Measurements from ENCODE around the gene NCAPH2. TPM values are rescaled to one million over a fixed set of nuclear protein-coding genes. Genes with fewer than 3 reads are reported as not detected.

The NCAPH2 gene
- total and polyA plus RNA-seq, 2 of the 13 experiments (the other 11 are each of a cell fraction or from before 2014, with no cell fraction given): 28.1 to 64.4 TPM

DNA sequence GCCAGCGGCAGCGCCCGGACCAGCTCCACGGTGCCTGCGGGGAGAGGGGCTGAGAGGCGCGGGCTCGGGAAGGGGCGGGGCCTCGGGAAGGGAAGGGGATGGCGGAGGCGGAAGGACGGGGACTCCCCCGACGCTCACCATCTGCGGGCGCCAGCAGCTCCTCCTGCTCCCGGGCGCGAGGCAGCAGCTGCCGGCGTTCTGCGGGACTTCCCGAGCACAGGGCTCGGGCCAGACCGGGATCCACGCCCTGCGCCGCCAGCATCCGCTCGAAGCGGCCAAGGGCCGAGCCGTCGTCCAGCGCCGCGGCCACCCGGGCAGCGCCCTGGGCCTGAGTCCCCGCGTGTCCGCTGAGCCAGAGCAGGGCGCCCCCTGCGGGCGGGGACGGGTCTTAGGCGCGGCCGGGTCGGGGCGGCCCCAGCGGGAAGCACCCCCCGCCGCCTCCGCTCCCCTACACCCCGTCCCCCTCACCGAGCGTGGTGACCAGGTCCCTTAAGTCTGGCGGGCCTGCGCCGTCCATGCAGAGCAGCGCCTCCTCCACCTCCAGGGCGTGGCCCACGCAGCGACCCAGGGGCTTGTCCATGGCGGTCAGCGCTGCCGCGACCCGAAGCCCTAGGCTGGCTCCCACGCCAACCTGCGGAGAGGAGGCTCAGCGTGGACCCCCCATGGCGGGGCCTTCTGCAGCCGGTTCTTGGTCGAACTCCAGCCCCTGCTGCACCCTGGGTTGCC is 18.2 kb downstream of the NCAPH2 start (continued):
- no peak for TF ChIP-seq WIZ (CRISPR knock-in tag; IDR thresholded peaks at IDR 0.05)
- TF ChIP-seq ZNF782 (CRISPR knock-in tag; IDR thresholded peaks at IDR 0.05; ENCODE audit: borderline replicate concordance): no peak
- TF ChIP-seq, protein P1, sequence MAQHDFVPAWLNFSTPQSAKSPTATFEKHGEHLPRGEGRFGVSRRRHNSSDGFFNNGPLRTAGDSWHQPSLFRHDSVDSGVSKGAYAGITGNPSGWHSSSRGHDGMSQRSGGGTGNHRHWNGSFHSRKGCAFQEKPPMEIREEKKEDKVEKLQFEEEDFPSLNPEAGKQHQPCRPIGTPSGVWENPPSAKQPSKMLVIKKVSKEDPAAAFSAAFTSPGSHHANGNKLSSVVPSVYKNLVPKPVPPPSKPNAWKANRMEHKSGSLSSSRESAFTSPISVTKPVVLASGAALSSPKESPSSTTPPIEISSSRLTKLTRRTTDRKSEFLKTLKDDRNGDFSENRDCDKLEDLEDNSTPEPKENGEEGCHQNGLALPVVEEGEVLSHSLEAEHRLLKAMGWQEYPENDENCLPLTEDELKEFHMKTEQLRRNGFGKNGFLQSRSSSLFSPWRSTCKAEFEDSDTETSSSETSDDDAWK (CRISPR knock-in tag; IDR thresholded peaks at IDR 0.05): no peak
- TF ChIP-seq FOXO1 (CRISPR knock-in tag; IDR thresholded peaks at IDR 0.05): no peak
- TF ChIP-seq, protein P2, sequence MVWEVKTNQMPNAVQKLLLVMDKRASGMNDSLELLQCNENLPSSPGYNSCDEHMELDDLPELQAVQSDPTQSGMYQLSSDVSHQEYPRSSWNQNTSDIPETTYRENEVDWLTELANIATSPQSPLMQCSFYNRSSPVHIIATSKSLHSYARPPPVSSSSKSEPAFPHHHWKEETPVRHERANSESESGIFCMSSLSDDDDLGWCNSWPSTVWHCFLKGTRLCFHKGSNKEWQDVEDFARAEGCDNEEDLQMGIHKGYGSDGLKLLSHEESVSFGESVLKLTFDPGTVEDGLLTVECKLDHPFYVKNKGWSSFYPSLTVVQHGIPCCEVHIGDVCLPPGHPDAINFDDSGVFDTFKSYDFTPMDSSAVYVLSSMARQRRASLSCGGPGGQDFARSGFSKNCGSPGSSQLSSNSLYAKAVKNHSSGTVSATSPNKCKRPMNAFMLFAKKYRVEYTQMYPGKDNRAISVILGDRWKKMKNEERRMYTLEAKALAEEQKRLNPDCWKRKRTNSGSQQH (CRISPR knock-in tag; IDR thresholded peaks at IDR 0.05; ENCODE audit: low read depth): no peak; the same call in 1 of the 2 replicates
- TF ChIP-seq MXD3 (CRISPR knock-in tag; IDR thresholded peaks at IDR 0.05): no peak
- TF ChIP-seq, protein P3, sequence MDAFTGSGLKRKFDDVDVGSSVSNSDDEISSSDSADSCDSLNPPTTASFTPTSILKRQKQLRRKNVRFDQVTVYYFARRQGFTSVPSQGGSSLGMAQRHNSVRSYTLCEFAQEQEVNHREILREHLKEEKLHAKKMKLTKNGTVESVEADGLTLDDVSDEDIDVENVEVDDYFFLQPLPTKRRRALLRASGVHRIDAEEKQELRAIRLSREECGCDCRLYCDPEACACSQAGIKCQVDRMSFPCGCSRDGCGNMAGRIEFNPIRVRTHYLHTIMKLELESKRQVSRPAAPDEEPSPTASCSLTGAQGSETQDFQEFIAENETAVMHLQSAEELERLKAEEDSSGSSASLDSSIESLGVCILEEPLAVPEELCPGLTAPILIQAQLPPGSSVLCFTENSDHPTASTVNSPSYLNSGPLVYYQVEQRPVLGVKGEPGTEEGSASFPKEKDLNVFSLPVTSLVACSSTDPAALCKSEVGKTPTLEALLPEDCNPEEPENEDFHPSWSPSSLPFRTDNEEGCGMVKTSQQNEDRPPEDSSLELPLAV (CRISPR knock-in tag; conservative IDR thresholded peaks at IDR 0.05; ENCODE audit: low read depth): no peak
- TF ChIP-seq POLR2AphosphoS5 (IDR thresholded peaks at IDR 0.05; ENCODE audit: low read depth, low read length): no peak
- no peak; the same call in 1 of the 2 replicates for TF ChIP-seq ZBTB2 (CRISPR knock-in tag; IDR thresholded peaks at IDR 0.05; ENCODE audit: low read depth)
- TF ChIP-seq NKX3-1 (CRISPR knock-in tag; IDR thresholded peaks at IDR 0.05): no peak
- TF ChIP-seq SRF (IDR thresholded peaks at IDR 0.05; ENCODE audit: low read depth, low read length): no peak
- no peak for TF ChIP-seq THAP11 (CRISPR knock-in tag; IDR thresholded peaks at IDR 0.05)
- no peak for TF ChIP-seq CBX1 (IDR thresholded peaks at IDR 0.05; ENCODE audit: low read depth)
- no peak for TF ChIP-seq ZNF496 (CRISPR knock-in tag; IDR thresholded peaks at IDR 0.05; ENCODE audit: insufficient replicate concordance)
- no peak for TF ChIP-seq HIVEP1 (CRISPR knock-in tag; IDR thresholded peaks at IDR 0.05)
- TF ChIP-seq ZBTB7A (CRISPR knock-in tag; IDR thresholded peaks at IDR 0.05): no peak
- TF ChIP-seq ATF3 (CRISPR knock-in tag; IDR thresholded peaks at IDR 0.05): no peak
- TF ChIP-seq ELF1 (CRISPR knock-in tag; IDR thresholded peaks at IDR 0.05): no peak
- TF ChIP-seq EHMT2 (IDR thresholded peaks at IDR 0.05; ENCODE audit: borderline replicate concordance, low read depth, low read length): no peak
- no peak for TF ChIP-seq RELA (CRISPR knock-in tag; IDR thresholded peaks at IDR 0.05)
- no peak for TF ChIP-seq PRMT3 (CRISPR knock-in tag; IDR thresholded peaks at IDR 0.05; ENCODE audit: borderline replicate concordance, low read depth)
- TF ChIP-seq, protein P4, sequence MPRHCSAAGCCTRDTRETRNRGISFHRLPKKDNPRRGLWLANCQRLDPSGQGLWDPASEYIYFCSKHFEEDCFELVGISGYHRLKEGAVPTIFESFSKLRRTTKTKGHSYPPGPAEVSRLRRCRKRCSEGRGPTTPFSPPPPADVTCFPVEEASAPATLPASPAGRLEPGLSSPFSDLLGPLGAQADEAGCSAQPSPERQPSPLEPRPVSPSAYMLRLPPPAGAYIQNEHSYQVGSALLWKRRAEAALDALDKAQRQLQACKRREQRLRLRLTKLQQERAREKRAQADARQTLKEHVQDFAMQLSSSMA (CRISPR knock-in tag; IDR thresholded peaks at IDR 0.05): no peak
- no peak; the same call in 1 of the 2 replicates for TF ChIP-seq PCBP1 (IDR thresholded peaks at IDR 0.05; ENCODE audit: borderline replicate concordance, low read depth, low read length)
- no peak for TF ChIP-seq ZNF878 (CRISPR knock-in tag; IDR thresholded peaks at IDR 0.05)

All from HepG2 (cell line).